NK-92 (cell line): Measurements from ENCODE around the gene ZFAND3.
"Not testable (repeated sequence)": the region's sequence is repeated elsewhere in the genome, so short reads cannot be mapped to it uniquely, and the experiment has no call there.

Source experiments
- DNase-seq: peaks from one replicate; lab custom pipeline; 2025; ENCODE audit not compliant: unreplicated experiment; lab: John Stamatoyannopoulos, UW

ZFAND3 gene

GRCh38 chr6:37862430-37862829 lies 42.9 kb downstream of the ZFAND3 start:
- DNase-seq = no peak

- no peak for DNase-seq
These were observed 43.5 kb downstream of the ZFAND3 start for GRCh38 chr6:37862992-37863391.

GRCh38 chr6:37864250-37864649 lies 44.7 kb downstream of the ZFAND3 start:
- DNase-seq = no peak

GRCh38 chr6:37865504-37865903 lies 46.0 kb downstream of the ZFAND3 start:
- DNase-seq = no peak

GRCh38 chr6:37866590-37867507 lies 47.3 kb downstream of the ZFAND3 start:
- no peak for DNase-seq

- DNase-seq = no peak
These were observed 48.4 kb downstream of the ZFAND3 start for GRCh38 chr6:37867756-37868446.

GRCh38 chr6:37868447-37868825 lies 48.9 kb downstream of the ZFAND3 start:
- DNase-seq = no peak

- DNase-seq = no peak
These were observed 52.3 kb downstream of the ZFAND3 start for GRCh38 chr6:37871616-37872372.

GRCh38 chr6:37872373-37872745 lies 52.8 kb downstream of the ZFAND3 start:
- no peak for DNase-seq

GRCh38 chr6:37874726-37875125 lies 55.2 kb downstream of the ZFAND3 start:
- DNase-seq = no peak

- no peak for DNase-seq
These were observed 56.2 kb downstream of the ZFAND3 start for GRCh38 chr6:37875561-37876309.

GRCh38 chr6:37876843-37877242 lies 57.3 kb downstream of the ZFAND3 start:
- DNase-seq = no peak

GRCh38 chr6:37877373-37878149 lies 58.0 kb downstream of the ZFAND3 start:
- no peak for DNase-seq

- no peak for DNase-seq
These were observed 58.7 kb downstream of the ZFAND3 start for GRCh38 chr6:37878150-37878710.

- DNase-seq = not testable (repeated sequence)
These were observed 61.1 kb downstream of the ZFAND3 start for GRCh38 chr6:37880602-37881001.

- DNase-seq = no peak
These were observed 62.8 kb downstream of the ZFAND3 start for GRCh38 chr6:37882292-37882691.

- no peak for DNase-seq
These were observed 63.3 kb downstream of the ZFAND3 start for GRCh38 chr6:37882724-37883413.

GRCh38 chr6:37884548-37884947 lies 65.0 kb downstream of the ZFAND3 start:
- DNase-seq = no peak

- no peak for DNase-seq
These were observed 69.5 kb downstream of the ZFAND3 start for GRCh38 chr6:37889051-37889450.
